Measurements from ENCODE around the gene MYO15A. TPM values are rescaled to one million over a fixed set of nuclear protein-coding genes. Genes with fewer than 3 reads are reported as not detected.
A peak's percentile ranks its signal among the peaks of the same experiment; 100 is the strongest.
"Not testable (repeated sequence)": the region's sequence is repeated elsewhere in the genome, so short reads cannot be mapped to it uniquely, and the experiment has no call there.

MYO15A gene
- total RNA-seq, 1 donor from 2014 or later, result 1.8 TPM

DNA sequence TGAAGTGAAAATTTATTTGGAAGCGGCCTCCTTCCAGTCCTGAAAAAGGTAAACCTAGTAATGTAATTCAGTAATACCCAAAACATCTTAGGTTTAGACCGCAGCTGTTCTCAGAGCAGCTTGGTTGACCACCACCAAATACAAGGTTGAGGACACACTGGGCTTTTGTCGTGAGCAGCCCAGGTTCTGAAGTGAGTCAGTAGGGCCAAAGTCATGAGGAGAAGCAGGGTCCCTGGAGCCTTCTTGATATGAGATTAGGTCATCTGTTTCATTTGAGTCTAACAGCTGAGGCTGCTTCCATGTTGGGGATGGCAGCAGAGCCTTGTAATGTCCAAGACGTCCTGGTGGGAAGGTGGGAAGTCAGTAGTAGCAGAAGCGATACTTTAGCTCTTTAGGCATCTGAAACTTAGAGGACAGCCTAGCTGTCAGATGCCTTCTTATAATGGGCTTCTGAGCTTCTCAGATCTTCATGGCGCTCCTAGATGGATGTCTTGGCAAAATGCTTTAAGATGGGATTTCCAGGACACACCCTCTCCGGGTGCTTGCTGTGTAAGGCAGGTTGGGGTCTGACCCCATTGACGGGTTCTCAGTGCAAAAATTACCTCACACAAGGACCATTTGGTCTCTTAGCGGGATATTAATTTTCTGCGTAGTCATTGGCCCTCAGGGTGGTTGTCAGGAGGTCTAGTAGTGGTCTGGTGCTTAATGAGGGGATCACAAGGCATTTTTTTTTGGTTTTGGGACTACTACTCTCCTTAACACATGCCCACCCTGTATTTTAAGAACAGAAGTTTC is 77.5 kb downstream of the MYO15A start:
- no peak for DNase-seq (ENCODE audit: low spot score)

DNA sequence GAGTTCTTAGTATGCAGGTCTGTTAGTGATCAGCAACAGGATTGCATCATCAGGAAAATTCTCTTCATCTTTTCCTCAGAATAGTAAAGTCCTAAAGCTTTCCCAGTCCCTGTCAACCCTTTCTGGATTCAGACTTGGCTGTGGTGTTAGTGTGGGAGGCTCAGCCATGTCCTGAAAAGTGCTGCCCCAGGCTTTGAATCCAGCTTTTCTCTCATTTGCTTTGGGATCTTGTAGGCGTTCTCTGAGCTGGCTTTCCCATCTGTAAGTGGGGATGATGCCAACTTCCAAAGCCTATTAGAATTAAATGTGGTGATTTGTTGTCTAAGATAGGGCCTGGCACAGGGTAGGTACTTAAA is 78.0 kb downstream of the MYO15A start:
- DNase-seq (ENCODE audit: low spot score), result no peak

DNA sequence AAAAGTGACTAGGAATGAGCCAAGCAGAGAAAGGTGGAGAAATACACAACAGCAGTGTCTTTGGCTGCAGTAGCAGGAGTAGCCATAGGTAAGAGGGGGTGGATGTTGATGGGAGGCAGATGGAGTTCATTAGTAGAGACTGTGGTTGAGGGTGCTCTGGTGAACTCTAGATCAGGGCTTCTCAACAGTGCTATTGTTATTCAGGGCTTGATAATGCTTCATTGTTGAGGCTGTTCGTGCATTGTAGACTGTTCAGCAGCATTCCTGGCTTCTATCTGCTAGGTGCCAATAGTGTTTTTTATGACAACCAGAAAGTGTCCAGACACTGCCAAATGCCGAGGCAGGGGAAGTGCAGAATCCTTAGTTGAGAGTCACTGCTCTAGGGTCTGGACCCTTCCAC is 78.7 kb downstream of the MYO15A start:
- no peak for DNase-seq (ENCODE audit: low spot score)

DNA sequence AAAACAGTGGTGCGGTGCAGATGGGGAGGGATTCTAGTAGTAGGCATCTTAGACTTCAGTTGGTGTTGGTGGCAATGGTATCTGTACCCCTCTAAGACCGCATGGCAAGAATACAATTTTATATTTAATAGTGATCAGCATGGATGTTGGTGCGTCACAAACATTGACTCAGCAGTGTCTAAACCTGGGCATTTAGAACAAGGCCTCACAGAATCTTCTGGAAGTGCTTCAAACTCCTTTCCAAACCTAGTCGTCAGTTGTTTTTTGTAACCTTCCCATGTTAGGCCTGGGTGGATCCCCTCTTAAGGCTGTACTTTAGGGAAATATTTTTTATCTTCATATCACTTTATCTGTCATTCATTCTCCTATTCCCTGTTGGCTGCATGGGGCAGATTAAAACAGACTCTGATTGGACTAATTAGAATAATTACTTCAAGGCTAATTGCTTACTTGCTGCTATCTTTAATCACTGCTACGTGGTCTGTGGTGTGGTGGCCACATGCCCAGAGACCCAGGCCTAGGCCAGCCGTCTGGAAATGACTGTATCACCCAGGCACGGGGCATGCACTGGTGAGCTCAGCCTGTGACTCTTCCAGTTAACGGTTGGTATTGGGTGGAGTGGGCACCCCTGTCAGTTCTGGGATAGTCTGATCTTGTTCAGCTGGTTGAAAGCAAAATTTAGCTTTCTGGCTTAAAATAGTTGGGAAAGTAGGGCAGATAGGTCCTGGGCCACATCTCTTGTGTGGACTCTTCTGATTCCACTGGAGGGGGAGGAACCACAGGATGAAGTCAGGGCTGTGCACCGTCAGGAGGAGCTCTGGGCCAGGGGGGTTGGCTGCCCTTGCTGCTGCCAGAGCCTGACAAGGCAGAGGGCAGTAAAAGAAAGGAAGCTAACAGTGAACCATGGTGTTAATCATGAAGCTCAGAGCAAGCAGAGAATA is 79.5 kb downstream of the MYO15A start:
- no peak for DNase-seq (ENCODE audit: low spot score)

DNA sequence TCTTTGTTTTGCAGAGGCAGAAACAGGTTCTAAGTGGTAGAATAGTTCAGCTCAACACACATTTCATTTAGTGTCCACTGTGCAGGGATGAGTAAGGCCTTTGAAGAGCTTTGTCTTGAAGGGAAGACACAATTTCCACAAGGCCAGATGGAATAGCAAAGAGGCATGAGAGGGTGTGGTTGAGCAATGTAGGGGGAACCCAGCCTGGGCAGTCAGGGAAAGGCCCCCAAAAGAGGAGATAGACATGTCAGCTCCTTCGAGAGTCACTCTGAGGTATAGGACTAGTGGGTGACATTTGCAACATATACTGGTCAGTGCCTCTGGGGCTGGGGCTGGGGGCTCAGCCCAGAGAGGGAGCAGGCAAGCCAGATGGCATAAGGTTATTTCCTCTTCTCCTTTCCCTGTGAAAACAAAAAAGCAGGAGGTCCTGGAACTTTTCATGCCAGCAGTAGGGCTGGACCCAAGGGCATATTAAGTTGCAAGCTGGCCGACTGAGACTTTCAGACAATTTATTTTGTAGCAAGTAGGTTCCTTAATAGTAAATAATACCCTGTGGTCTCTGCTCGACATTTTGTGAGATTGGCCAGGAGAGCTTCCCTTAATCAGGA is 82.2 kb downstream of the MYO15A start:
- no peak for DNase-seq (ENCODE audit: low spot score)

DNA sequence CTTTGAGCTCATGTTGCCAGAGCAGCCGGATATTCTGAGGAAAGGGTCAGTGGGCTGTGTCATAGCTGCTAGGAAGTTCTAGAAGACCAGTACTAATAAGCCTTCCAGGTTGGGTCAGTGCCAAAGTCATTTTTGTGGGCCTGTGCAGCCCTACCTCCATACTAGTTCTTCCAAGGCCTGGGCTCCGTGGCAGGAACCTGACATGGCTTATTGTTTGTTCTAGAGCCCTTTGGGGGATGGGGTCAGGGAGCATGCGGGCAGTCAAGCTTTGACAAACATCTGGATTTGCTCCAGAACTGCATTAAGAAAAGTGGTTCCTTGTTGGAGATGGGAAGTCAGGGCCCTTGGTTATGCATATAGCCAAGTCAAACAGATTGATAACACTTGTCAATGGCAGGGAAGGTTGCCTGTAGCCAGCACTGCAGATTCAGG is 82.7 kb downstream of the MYO15A start:
- no peak for DNase-seq (ENCODE audit: low spot score)

DNA sequence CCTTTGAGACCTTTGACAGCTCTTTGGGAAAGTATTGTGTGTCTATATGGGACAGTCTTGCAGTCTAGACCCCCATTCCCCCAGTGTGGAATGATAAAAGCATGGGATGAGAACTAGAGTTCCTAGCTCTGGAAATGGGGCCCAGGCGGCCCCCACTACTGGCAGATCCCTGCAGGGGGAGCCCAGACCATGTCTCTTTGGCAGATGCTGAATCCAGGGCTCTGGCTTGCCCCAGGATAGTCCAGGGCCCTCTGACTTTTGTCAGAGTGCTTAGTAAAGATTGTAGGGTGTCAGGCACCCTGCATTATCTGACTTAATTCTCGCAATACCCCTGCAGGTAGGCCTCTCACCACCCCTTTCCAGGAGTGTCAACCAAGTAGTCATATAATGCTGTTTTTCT is 83.4 kb downstream of the MYO15A start:
- DNase-seq (ENCODE audit: low spot score), result no peak

DNA sequence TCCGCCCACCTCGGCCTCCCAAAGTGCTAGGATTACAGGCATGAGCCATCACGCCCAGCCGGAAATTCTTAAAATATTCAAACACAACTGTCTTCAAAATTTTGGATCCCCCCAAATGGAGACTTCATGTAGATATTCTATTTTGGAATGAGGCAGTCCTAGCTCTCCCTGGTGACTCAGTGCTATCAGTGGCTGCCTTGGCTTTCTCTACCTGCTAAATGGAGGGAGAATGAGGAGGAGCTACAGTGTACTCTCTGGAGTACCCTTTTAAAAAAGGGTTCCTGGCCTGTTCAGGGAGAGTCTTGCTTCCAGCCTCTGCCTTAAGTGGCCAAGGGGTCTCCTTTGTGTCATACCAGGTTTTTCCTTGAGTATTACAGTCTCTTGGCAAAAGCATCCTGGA is 85.8 kb downstream of the MYO15A start:
- no peak for DNase-seq (ENCODE audit: low spot score)

DNA sequence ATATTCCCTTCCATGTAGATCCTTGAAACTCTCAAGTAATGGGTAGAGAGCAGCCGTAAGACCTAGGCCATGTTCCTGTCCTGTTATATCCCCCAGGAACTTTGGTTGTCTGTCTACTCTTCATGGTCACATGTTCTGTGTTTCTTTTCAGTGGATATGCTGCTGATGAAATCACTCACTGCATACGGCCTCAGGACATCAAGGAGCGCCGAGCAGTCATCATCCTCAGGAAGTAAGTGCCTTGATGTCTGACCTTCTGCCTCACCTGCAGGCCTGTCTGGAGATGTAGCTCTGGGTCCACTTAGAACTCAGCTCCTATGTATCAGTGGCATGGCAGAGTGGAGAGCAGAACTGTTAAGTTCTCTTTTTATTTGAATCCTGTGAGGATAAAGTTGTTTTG is 86.2 kb downstream of the MYO15A start:
- DNase-seq (ENCODE audit: low spot score), result no peak

DNA sequence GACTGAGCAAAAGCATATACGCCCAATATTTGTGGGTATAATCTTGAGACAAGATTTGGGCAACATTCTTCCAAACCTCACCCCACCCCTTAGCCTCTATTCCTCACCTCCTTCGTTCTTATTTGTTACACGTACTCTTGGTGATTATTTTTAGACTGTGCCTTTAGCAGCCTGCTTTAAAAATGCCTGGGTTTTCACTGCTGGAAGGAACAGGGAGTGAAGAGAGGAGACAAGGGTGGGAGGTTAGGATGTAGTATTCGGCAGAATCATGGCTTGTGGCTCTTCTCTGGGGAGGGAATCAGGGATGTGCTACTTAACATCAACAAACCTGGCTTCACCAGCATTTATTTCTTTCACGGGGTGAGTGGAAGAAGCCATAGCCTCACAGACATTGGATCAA is 86.7 kb downstream of the MYO15A start:
- DNase-seq (ENCODE audit: low spot score), result no peak

DNA sequence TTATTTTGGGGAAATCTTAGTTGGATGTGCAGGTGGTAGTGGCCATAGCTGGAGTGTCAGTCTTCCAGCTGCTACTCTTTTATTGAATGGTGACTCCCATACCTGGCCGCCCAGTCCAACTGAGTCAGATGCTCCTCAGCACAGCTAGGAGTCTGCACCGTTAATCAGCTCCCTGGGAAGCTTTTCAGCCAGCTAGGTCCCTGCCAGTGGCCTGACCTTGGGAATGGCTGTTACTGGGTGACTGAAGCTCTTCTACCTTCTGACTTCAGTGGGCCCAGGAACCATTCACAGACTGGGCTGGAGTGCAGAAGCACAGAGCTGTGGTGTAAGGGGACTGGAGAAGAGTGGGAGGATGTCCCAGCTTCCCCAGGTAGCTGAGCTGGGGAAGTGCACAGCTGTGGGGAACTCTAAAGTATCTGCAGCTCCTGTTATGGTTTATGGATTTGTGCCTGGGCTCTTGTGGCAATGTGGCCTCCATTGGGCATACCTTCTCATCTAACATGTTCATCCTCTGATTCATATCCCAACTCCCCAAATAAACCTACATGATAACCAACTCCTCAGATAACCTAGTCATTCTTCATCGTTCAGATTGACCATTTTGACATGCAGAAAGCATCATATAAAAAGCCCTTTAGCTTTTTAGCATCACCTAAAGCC is 89.1 kb downstream of the MYO15A start:
- DNase-seq (ENCODE audit: low spot score), result no peak

DNA sequence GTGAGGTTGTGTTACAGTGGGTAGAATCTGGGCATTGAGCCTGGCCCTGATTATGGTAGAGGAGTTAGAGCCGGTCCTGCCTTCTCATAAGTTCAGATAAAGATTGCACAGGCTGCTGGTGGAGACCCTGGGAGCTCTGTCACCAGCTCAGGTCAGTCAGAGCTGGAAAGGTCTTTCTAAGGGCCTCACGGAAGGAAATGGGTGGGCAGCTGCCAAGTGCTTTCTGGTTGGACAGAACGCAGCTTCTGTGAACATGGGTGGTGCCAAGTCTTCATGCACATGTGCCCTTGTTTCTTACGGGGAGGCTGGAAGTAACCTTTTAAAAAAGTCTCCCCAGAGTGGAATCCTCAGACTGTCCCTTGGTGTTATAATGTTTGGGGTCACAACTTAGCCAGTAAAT is 90.0 kb downstream of the MYO15A start:
- no peak for DNase-seq (ENCODE audit: low spot score)

DNA sequence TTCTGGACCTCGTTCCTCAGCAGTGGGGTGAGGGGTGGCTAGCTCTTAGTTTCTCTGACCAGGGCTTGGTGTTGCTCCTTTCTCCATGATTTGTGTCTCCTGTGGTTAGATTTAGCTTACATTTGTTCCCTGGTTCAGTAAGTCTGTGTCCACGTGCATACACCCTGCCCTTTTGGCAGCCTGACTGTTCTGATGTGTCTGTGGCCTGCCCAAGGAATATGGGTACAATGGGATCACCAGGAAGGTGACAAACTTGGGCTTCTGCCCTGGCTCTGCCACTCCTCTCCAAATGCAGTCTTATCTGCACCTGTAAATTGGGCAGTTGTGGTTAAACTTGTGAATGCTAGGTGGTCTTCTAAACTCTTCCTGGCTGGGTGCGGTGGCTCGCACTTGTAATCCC is 92.6 kb downstream of the MYO15A start:
- no peak for DNase-seq (ENCODE audit: low spot score)

DNA sequence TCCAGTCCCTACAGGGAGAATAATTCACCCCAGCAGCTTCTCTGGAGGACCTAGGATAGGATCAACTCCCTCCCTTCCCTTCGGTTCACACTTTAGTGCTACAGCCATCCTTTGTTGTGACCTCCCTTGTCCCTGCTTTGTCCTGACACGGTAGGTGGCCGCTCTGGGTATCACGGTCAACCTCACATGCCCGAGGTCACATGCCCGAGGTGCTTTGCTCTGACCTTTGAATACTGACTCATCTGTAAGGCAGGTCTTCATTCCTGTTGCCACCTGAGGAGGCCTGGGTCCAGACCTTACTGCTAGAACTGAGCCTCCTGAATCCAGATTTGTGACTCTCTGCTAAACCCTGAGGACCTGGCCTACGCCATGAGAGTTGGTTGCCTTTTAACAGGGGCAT is 94.8 kb downstream of the MYO15A start:
- DNase-seq (ENCODE audit: low spot score), result no peak

DNA sequence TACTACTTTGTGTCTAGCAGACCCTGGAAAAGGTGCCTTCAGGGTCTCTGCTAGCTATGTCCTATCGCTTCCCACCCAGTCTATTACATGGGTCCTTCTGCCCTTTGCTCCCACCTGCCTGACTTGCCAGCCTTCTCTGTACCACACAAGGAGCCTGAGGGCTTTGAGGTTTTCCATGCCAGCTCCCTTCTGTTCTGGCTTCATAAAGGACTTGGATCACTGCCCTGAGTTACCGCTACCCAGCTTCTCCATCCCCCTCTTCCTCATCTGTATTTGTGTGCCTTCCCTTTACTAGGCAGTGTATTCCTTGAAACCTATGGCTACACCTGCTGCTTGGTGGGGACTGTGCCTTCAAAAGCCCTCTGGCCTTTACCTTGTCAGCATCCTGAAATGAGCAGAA is 97.3 kb downstream of the MYO15A start:
- no peak for DNase-seq (ENCODE audit: low spot score)

DNA sequence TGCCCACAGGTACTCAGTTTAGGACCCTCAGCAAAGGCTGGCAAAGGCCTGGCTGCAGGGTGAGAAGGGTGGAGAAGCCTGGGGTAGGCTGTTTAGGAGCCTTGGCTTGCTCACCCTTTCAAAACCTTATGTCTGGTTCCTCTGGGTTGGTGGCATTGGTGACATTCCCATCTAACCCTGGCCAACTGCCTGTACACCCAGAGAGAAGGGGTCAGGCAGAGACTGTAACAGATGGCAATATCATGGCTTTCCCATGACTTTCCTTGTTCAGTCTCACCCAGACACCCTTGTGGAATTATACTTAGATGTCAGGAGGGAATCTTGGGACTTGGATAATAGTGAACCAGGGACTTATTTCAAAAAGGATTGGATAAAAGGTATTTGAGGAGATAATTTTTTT is 98.4 kb downstream of the MYO15A start:
- DNase-seq (ENCODE audit: low spot score), result no peak

DNA sequence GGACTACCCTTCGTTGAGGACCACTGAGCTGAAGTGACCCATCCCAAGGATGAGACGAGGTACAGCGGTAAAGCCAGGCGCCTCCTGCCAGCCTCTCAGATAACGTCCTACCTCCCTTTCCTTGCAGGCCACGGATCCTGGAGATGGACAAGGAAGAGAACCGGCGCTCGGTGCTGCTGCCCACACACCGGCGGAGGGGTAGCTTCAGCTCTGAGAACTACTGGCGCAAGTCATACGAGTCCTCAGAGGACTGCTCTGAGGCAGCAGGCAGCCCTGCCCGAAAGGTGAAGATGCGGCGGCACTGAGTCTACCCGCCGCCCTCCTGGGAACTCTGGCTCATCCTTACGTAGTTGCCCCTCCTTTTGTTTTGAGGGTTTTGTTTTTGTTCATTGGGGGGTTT is 99.5 kb downstream of the MYO15A start:
- DNase-seq (ENCODE audit: low spot score), result no peak

DNA sequence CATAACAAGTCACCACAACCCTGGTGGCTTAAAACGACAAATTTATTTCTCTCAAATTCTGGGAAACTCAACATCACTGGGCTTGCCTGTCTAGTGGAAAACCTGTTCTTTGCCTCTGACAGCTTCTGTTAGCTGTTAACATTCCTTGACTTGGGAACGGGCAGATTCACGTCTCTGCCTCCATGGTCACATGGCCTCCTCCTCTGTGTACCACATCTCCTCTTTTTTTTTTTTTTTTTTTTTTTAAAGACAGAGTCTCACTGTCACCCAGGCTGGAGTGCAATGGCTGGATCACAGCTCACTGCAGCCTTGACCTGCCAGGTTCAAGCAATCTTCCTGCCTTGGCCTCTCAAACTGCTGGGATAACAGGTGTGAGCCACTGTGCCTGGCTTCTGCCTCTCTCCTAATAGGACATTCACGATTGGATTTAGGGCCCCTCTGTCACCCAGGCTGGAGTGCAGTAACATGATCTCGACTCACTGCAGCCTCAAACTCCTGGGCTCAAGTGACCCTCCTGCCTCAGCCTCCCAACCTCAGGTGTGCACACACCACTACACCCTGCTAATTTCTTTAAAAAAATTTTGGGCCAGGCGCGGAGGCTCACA is 105.2 kb downstream of the MYO15A start:
- no peak for DNase-seq (ENCODE audit: low spot score)

DNA sequence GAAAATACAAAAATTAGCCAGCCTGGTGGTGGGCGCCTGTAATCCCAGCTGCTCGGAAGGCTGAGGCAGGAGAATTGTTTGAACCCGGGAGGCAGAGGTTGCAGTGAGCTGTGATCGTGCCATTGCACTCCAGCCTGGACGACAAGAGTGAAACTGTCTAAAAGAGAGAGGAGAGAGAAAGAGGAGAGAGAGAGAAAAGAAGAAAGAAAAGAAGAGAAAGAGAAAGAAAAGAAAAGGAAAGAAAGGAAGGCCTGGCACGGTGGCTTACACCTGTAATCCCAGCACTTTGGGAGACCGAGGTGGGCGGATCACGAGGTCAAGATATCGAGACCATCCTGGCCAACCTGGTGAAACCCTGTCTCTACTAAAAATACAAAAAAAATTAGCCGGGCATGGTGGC is 108.3 kb downstream of the MYO15A start:
- not testable (repeated sequence) for DNase-seq (ENCODE audit: low spot score)

DNA sequence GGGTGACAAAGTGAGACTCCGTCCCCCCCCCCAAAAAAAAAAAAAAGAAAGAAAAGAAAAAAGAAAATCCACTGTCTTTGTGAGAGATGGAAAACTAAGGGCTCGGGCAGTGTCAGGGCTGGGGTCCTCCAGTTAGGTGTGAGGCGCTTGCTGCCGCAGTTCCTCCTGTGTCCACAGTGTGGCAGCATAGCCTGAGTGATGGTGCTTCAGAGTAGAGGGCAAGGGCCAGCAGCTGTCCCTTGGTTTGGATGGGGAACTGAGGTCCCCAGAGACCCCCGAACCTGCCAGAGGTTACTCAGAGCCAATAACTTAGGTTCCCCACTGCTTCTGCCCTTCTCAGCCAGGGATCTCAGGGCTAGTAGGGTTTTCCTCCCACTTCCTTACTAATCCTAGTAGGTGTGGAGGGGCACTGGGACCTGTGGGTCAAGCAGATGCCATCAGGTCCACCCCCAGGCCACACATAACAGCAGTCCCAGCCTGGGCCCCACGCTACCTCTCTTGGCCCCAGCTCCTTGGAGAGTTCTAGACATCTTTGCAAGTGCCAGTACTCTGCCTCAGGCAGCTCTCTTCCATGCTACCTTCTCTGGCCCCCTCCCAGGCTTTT is 109.0 kb downstream of the MYO15A start:
- peak; percentile 62 for DNase-seq (ENCODE audit: low spot score)

DNA sequence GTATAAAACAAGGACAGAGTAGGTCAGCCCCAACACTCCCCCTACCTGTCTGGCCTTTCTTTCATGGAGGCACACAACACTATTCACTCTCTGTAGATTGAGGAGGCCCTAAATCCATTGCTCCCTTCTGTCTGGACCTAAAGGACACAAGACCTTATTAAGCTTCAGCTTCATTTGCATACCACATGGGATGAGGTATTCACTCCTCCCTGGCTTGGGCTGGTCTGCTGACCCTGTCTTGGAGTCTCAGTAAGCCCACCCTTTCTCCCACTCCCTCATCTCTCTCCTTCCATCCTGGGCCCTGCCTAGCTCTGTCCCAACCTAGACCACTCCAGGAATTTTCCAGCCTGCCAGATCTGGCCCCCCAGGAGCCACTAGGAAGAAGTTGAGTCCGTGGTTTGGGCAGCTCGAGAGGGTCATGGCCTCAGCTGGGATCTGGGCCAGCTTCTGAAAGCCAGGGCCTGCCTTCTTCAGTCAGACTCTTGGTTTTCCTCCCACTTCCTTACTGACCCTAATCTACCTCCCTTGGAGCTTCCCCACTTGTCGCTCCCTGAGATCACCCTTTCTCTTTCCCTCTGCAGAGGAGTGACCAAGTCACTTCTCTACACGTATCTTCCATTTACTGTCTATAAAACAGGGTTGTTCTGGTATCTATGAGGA is 110.3 kb downstream of the MYO15A start:
- DNase-seq (ENCODE audit: low spot score), result no peak
